CD14-positive monocyte (primary cell): ENCODE data around the gene SNX8. TPM values are rescaled to one million over a fixed set of nuclear protein-coding genes. Genes with fewer than 3 reads are reported as not detected.

ENCODE experiments used
- DNase-seq, 3 donors: peaks; one replicate each; pipeline ENCODE4 v3.0.0-alpha.2; 2011 to 2022
- H2AFZ ChIP-seq: 2 replicates; pipeline ENCODE4 v1.6.0; 2012; ENCODE audit warnings: mild to moderate bottlenecking, low read depth, low read length, inconsistent platforms; ENCODE audit not compliant: insufficient read depth, poor library complexity, severe bottlenecking
- H3K27ac ChIP-seq, 2 donors: 1 replicate in 1 of 2; 2 replicates in 1 of 2; pipeline ENCODE4 v1.5.1; 2012 to 2013; ENCODE audit warnings: low read length in 2 of 2, control low read depth in 1 of 2, inconsistent platforms in 1 of 2, low read depth in 1 of 2, mild to moderate bottlenecking in 1 of 2
- H3K27me3 ChIP-seq, 2 donors: one replicate each; pipeline versions ENCODE4 v1.6.0 to v1.6.1; 2011 to 2013; ENCODE audit warnings: low read length in 2 of 2; ENCODE audit not compliant: control insufficient read depth in 2 of 2, insufficient read depth in 2 of 2
- H3K36me3 ChIP-seq, 2 donors: replicated peaks in 1 of 2; 1 replicate in 1 of 2; 2 replicates in 1 of 2; pipeline versions ENCODE4 v1.5.1 to v1.6.1; 2012 to 2013; ENCODE audit warnings: low read length in 2 of 2, control low read depth in 1 of 2, inconsistent platforms in 1 of 2, mild to moderate bottlenecking in 1 of 2; ENCODE audit not compliant: insufficient read depth in 2 of 2, control insufficient read depth in 1 of 2
- H3K4me1 ChIP-seq, 2 donors: 1 replicate in 1 of 2; 2 replicates in 1 of 2; pipeline versions ENCODE4 v1.5.1 to v1.6.1; 2012 to 2013; ENCODE audit warnings: low read length in 2 of 2, control low read depth in 1 of 2, inconsistent platforms in 1 of 2, mild to moderate bottlenecking in 1 of 2, moderate library complexity in 1 of 2; ENCODE audit not compliant: insufficient read depth in 2 of 2, control insufficient read depth in 1 of 2
- H3K4me2 ChIP-seq: replicated peaks from 2 replicates; pipeline ENCODE3; 2012; ENCODE audit warnings: low read length, moderate library complexity, mild to moderate bottlenecking; ENCODE audit not compliant: poor library complexity, severe bottlenecking; ENCODE audit errors: extremely low read depth
- H3K4me3 ChIP-seq, 3 experiments: fragments of 200-600 bp in 1 of 3; sonication (generic) in 1 of 3; replicated peaks in 1 of 3; 1 replicate in 2 of 3; 2 replicates in 1 of 3; pipeline ENCODE4 v1.5.1; 2011 to 2013; ENCODE audit warnings: low read length in 3 of 3, mild to moderate bottlenecking in 3 of 3, control low read depth in 2 of 3, low read depth in 2 of 3, inconsistent platforms in 1 of 3, moderate library complexity in 1 of 3
- H3K79me2 ChIP-seq: 2 replicates; pipeline ENCODE4 v1.6.0; 2012; ENCODE audit warnings: mild to moderate bottlenecking, control low read depth, inconsistent platforms, low read length, moderate library complexity; ENCODE audit not compliant: insufficient read depth
- H3K9ac ChIP-seq: 2 replicates; pipeline ENCODE4 v1.6.0; 2017; ENCODE audit warnings: low read length, mild to moderate bottlenecking; ENCODE audit not compliant: insufficient read depth, poor library complexity, severe bottlenecking
- H3K9me3 ChIP-seq, 2 donors: replicated peaks in 1 of 2; 1 replicate in 1 of 2; 2 replicates in 1 of 2; pipeline versions ENCODE4 v1.5.1 to v1.6.1; 2012 to 2013; ENCODE audit warnings: low read length in 2 of 2, control low read depth in 1 of 2; ENCODE audit not compliant: control insufficient read depth in 1 of 2, insufficient read depth in 1 of 2
- H4K20me1 ChIP-seq: 2 replicates; pipeline ENCODE4 v1.6.0; 2012; ENCODE audit warnings: mild to moderate bottlenecking, low read length, control low read depth, moderate library complexity; ENCODE audit not compliant: insufficient read depth
- H3K27ac Mint-ChIP-seq, 7 donors: one replicate each; pipeline ENCODE4 v1.8.0; 2020; ENCODE audit warnings: mild to moderate bottlenecking in 7 of 7, mixed read lengths in 7 of 7, moderate library complexity in 6 of 7, inconsistent platforms in 2 of 7
- H3K27me3 Mint-ChIP-seq, 3 donors: one replicate each; pipeline ENCODE4 v1.8.0; 2021 to 2022; ENCODE audit warnings: low read depth in 3 of 3, mild to moderate bottlenecking in 3 of 3, mixed read lengths in 3 of 3, moderate library complexity in 3 of 3, inconsistent platforms in 1 of 3
- H3K36me3 Mint-ChIP-seq, 2 donors: one replicate each; pipeline ENCODE4 v1.8.0; 2020; ENCODE audit warnings: mixed read lengths in 2 of 2, inconsistent platforms in 1 of 2, mild to moderate bottlenecking in 1 of 2
- H3K4me1 Mint-ChIP-seq: one replicate; pipeline ENCODE4 v1.8.0; 2020; ENCODE audit warnings: mild to moderate bottlenecking, mixed read lengths
- H3K4me3 Mint-ChIP-seq, 2 donors: one replicate each; pipeline ENCODE4 v1.8.0; 2020; ENCODE audit warnings: mild to moderate bottlenecking in 2 of 2, mixed read lengths in 2 of 2, moderate library complexity in 1 of 2
- H3K9me3 Mint-ChIP-seq, 7 donors: one replicate each; pipeline ENCODE4 v1.8.0; 2020 to 2022; ENCODE audit warnings: mixed read lengths in 7 of 7, mild to moderate bottlenecking in 6 of 7, moderate library complexity in 6 of 7, inconsistent platforms in 2 of 7
- CTCF ChIP-seq: fragments of 200-600 bp; IDR thresholded peaks from one replicate; pipeline ENCODE4 v1.8.0; 2022; ENCODE audit warnings: antibody characterized with exemption, mild to moderate bottlenecking
- WGBS: methylation state at CpG from one replicate; pipeline ENCODE4 v1.1.5; 2013; ENCODE audit warnings: missing lambda C conversion rate; ENCODE audit not compliant: insufficient coverage; 5-methylcytosine and 5-hydroxymethylcytosine counted together
- intact Hi-C, 2 donors: fragments of 100-400 bp; cut with micrococcal nuclease; formaldehyde crosslinking; loops; one replicate each; pipeline versions ENCODE4 v1.15.0 to v1.15.1; 2023
- polyA plus RNA-seq, 3 donors: library from polyadenylated mRNA; depleted of rRNA in 1 of 3; unstranded in 2 of 3; stranded (reverse) in 1 of 3; fragments of 300-500 nt in 2 of 3; fragments of >200 nt in 1 of 3; fragmentation: Illumina TruSeq in 2 of 3; gene quantifications; 1 replicate in 2 of 3; 2 replicates in 1 of 3; pipeline ENCODE4 v1.2.3, GENCODE V29; 2012 to 2021

The SNX8 gene
- polyA plus RNA-seq, 3 donors = 15.4 to 43.7 (median 41.9) TPM

GRCh38 chr7:2281541-2281940 is 32.7 kb downstream of the SNX8 start:
- no peak overlapping the region for H3K9ac ChIP-seq
- H4K20me1 ChIP-seq = peaks cover 10% of the 10 kb centered on the region
- H3K27ac Mint-ChIP-seq = no peak overlapping the region
- no peaks in the 10 kb centered on the region for H3K9me3 ChIP-seq
- no peaks in the 10 kb centered on the region for H3K4me1 ChIP-seq
- no peak overlapping the region for H3K27ac ChIP-seq
- H3K36me3 Mint-ChIP-seq = peaks cover 14 to 22% of the 10 kb centered on the region in 2 donors
- TF ChIP-seq CTCF = no peak
- H3K27me3 Mint-ChIP-seq = peaks cover 1% of the 10 kb centered on the region in 3 donors
- peaks cover 3% of the 10 kb centered on the region for H3K79me2 ChIP-seq
- H3K4me3 ChIP-seq = no peak overlapping the region
- WGBS = 99% methylated on average over 8 of the region's 9 CpGs
- H3K9me3 Mint-ChIP-seq = no peaks in the 10 kb centered on the region
- H3K27me3 ChIP-seq = no peaks in the 10 kb centered on the region
- no peak overlapping the region for H2AFZ ChIP-seq
- no peak for DNase-seq
- H3K4me3 Mint-ChIP-seq = no peak overlapping the region
- no peak overlapping the region for H3K4me2 ChIP-seq
- intact Hi-C loops = no loop called here
- peaks cover 8 to 14% of the 10 kb centered on the region in 2 donors for H3K36me3 ChIP-seq
- no peaks in the 10 kb centered on the region for H3K4me1 Mint-ChIP-seq

GRCh38 chr7:2280424-2280823 is 33.8 kb downstream of the SNX8 start:
- no peaks in the 10 kb centered on the region for H3K9me3 Mint-ChIP-seq
- no peak overlapping the region for H2AFZ ChIP-seq
- H3K9ac ChIP-seq = no peak overlapping the region
- H3K27ac Mint-ChIP-seq = peak overlapping the region in 1 of 7 donors; percentile 6
- WGBS = 60% methylated on average over 1 of the region's 2 CpGs
- TF ChIP-seq CTCF = no peak
- H3K4me3 Mint-ChIP-seq = no peak overlapping the region
- intact Hi-C loops = no loop called here
- no peak overlapping the region for H3K27ac ChIP-seq
- no peak overlapping the region for H3K4me3 ChIP-seq
- H3K36me3 Mint-ChIP-seq = peaks cover 14 to 30% of the 10 kb centered on the region in 2 donors
- no peaks in the 10 kb centered on the region for H3K27me3 ChIP-seq
- peaks cover 3% of the 10 kb centered on the region for H3K79me2 ChIP-seq
- H3K4me1 ChIP-seq = no peaks in the 10 kb centered on the region
- peaks cover 10% of the 10 kb centered on the region for H4K20me1 ChIP-seq
- peaks cover 8 to 14% of the 10 kb centered on the region in 2 donors for H3K36me3 ChIP-seq
- no peak for DNase-seq
- H3K4me1 Mint-ChIP-seq = no peaks in the 10 kb centered on the region
- H3K27me3 Mint-ChIP-seq = peaks cover under 1 to 1% (median 1%) of the 10 kb centered on the region in 3 donors
- H3K9me3 ChIP-seq = no peaks in the 10 kb centered on the region
- no peak overlapping the region for H3K4me2 ChIP-seq
